IMR-90 (cell line): ENCODE measurements around the gene MYO1A. TPM values are rescaled to one million over a fixed set of nuclear protein-coding genes. Genes with fewer than 3 reads are reported as not detected.

Source experiments
- ATAC-seq: fragments of 200-7000 bp; cut with Tn5 transposase; 2 replicates; pipeline ENCODE4 v1.9.1; 2020; ENCODE audit warnings: low read depth, mild to moderate bottlenecking, moderate library complexity
- BruUV-seq: library from RNA; stranded (reverse); fragments of 400-500 nt; replicated peaks from 2 replicates; lab custom pipeline; 2021; lab: Mats Ljungman, UMichigan
- CTCF ChIA-PET: fragments of 300-600 bp; formaldehyde crosslinking; extraction: SDS; loops from one replicate; lab custom pipeline; 2021; ENCODE audit warnings: antibody characterized with exemption; lab: Yijun Ruan, JAX
- POLR2A ChIA-PET: fragments of 300-600 bp; sonication (Branson Sonifier 250); formaldehyde crosslinking; loops from one replicate; lab custom pipeline; 2022; ENCODE audit warnings: antibody characterized with exemption; ENCODE audit not compliant: unreplicated experiment; lab: Charles Lee
- DNase-seq: peaks from one replicate; pipeline ENCODE4 v3.0.0; 2013
- H2AFZ ChIP-seq: replicated peaks from 2 replicates; pipeline ENCODE3; 2013; ENCODE audit warnings: low read length, mild to moderate bottlenecking; ENCODE audit not compliant: poor library complexity
- H2AK5ac ChIP-seq: 2 replicates; pipeline ENCODE4 v1.6.1; 2013; ENCODE audit warnings: low read depth, low read length, inconsistent platforms
- H2AK9ac ChIP-seq: replicated peaks from 2 replicates; pipeline ENCODE3; 2013; ENCODE audit warnings: mild to moderate bottlenecking, low read depth, low read length, moderate library complexity; ENCODE audit not compliant: poor library complexity
- H2BK120ac ChIP-seq: 2 replicates; pipeline ENCODE4 v1.6.1; 2013; ENCODE audit warnings: low read depth, low read length, inconsistent platforms
- H2BK15ac ChIP-seq: 3 replicates; pipeline ENCODE4 v1.6.1; 2013; ENCODE audit warnings: low read depth, low read length, inconsistent platforms
- H2BK20ac ChIP-seq: 2 replicates; pipeline ENCODE4 v1.6.1; 2013; ENCODE audit warnings: low read depth, mild to moderate bottlenecking, inconsistent platforms, low read length, moderate library complexity
- H2BK5ac ChIP-seq: 2 replicates; pipeline ENCODE4 v1.6.1; 2013; ENCODE audit warnings: mild to moderate bottlenecking, low read depth, low read length, inconsistent platforms; ENCODE audit not compliant: poor library complexity, severe bottlenecking
- H3K14ac ChIP-seq: replicated peaks from 2 replicates; pipeline ENCODE4 v1.6.1; 2013; ENCODE audit warnings: low read depth, low read length, inconsistent platforms
- H3K18ac ChIP-seq: 2 replicates; pipeline ENCODE4 v1.6.1; 2013; ENCODE audit warnings: low read depth, low read length, control low read depth
- H3K23ac ChIP-seq: 2 replicates; pipeline ENCODE4 v1.6.1; 2013; ENCODE audit warnings: low read depth, low read length, inconsistent platforms
- H3K27ac ChIP-seq: 2 replicates; pipeline ENCODE4 v1.5.1; 2013; ENCODE audit warnings: mild to moderate bottlenecking, control low read depth, low read length; ENCODE audit not compliant: insufficient read depth
- H3K27me3 ChIP-seq: 2 replicates; pipeline ENCODE4 v1.6.1; 2013; ENCODE audit warnings: low read length; ENCODE audit not compliant: control insufficient read depth, insufficient read depth
- H3K36me3 ChIP-seq: 2 replicates; pipeline ENCODE4 v1.6.1; 2013; ENCODE audit warnings: low read length, mixed read lengths; ENCODE audit not compliant: control insufficient read depth, insufficient read depth
- H3K4ac ChIP-seq: 2 replicates; pipeline ENCODE4 v1.6.1; 2013; ENCODE audit warnings: low read depth, low read length, inconsistent platforms
- H3K4me1 ChIP-seq: 2 replicates; pipeline ENCODE4 v1.6.1; 2013; ENCODE audit warnings: low read length, mixed read lengths; ENCODE audit not compliant: control insufficient read depth, insufficient read depth
- H3K4me2 ChIP-seq: 2 replicates; pipeline ENCODE4 v1.6.1; 2013; ENCODE audit warnings: low read depth, mild to moderate bottlenecking, control low read depth, low read length, moderate library complexity
- H3K4me3 ChIP-seq: 2 replicates; pipeline ENCODE4 v1.5.1; 2013; ENCODE audit warnings: low read depth, mild to moderate bottlenecking, control low read depth, low read length, moderate library complexity; ENCODE audit not compliant: insufficient read depth
- H3K56ac ChIP-seq: 2 replicates; pipeline ENCODE4 v1.6.1; 2013; ENCODE audit warnings: low read length, inconsistent platforms; ENCODE audit not compliant: insufficient read depth; ENCODE audit errors: extremely low read depth
- H3K79me1 ChIP-seq, 2 experiments: 2 replicates each; pipeline ENCODE4 v1.6.1; 2013; ENCODE audit warnings: low read length in 2 of 2, inconsistent platforms in 1 of 2, low read depth in 1 of 2
- H3K9ac ChIP-seq: 2 replicates; pipeline ENCODE4 v1.6.1; 2013; ENCODE audit warnings: low read depth, low read length, control low read depth
- H3K9me1 ChIP-seq: 2 replicates; pipeline ENCODE4 v1.6.1; 2013; ENCODE audit warnings: low read length, inconsistent platforms; ENCODE audit not compliant: insufficient read depth
- H3K9me3 ChIP-seq: 2 replicates; pipeline ENCODE4 v1.6.1; 2013; ENCODE audit warnings: low read length; ENCODE audit not compliant: control insufficient read depth, insufficient read depth
- H4K20me1 ChIP-seq: 2 replicates; pipeline ENCODE4 v1.6.1; 2013; ENCODE audit warnings: low read length, inconsistent platforms; ENCODE audit not compliant: insufficient read depth
- H4K5ac ChIP-seq: 2 replicates; pipeline ENCODE4 v1.6.1; 2013; ENCODE audit warnings: mild to moderate bottlenecking, low read depth, low read length, control low read depth
- H4K8ac ChIP-seq, 2 experiments: 2 replicates each; pipeline ENCODE4 v1.6.1; 2013; ENCODE audit warnings: low read depth in 2 of 2, low read length in 2 of 2, control low read depth in 1 of 2, inconsistent platforms in 1 of 2
- H4K91ac ChIP-seq: 2 replicates; pipeline ENCODE4 v1.6.1; 2013; ENCODE audit warnings: low read depth, low read length, inconsistent platforms; ENCODE audit not compliant: insufficient read depth
- BHLHE40 ChIP-seq: fragments of 150-350 bp; IDR thresholded peaks from 2 replicates; pipeline ENCODE4 v1.6.1; 2016; ENCODE audit warnings: mild to moderate bottlenecking, low read depth, low read length
- CEBPB ChIP-seq: IDR thresholded peaks from 2 replicates; pipeline ENCODE4 v1.6.1; 2012; ENCODE audit warnings: low read depth, low read length, improper control_type of control experiment
- ELK1 ChIP-seq: fragments of 150-350 bp; IDR thresholded peaks from 2 replicates; pipeline ENCODE4 v1.6.1; 2016; ENCODE audit warnings: low read depth, mild to moderate bottlenecking, low read length, moderate library complexity, borderline replicate concordance
- FOS ChIP-seq: fragments of 150-350 bp; IDR thresholded peaks from 2 replicates; pipeline ENCODE4 v1.6.1; 2016; ENCODE audit warnings: low read depth, low read length
- MAFK ChIP-seq: IDR thresholded peaks from 2 replicates; pipeline ENCODE4 v1.6.1; 2012; ENCODE audit warnings: low read depth, low read length, improper control_type of control experiment
- MAZ ChIP-seq: IDR thresholded peaks from 2 replicates; pipeline ENCODE4 v1.6.1; 2012; ENCODE audit warnings: low read depth, mild to moderate bottlenecking, low read length, improper control_type of control experiment, moderate library complexity, borderline replicate concordance
- MXI1 ChIP-seq: IDR thresholded peaks from 2 replicates; pipeline ENCODE4 v1.6.1; 2012; ENCODE audit warnings: low read depth, mild to moderate bottlenecking, low read length, moderate library complexity, borderline replicate concordance
- NFE2L2 ChIP-seq: fragments of 150-350 bp; IDR thresholded peaks from 2 replicates; pipeline ENCODE4 v1.6.1; 2016; ENCODE audit warnings: low read depth, mild to moderate bottlenecking, low read length
- POLR2A ChIP-seq: IDR thresholded peaks from 2 replicates; pipeline ENCODE4 v1.6.1; 2012; ENCODE audit warnings: mild to moderate bottlenecking, low read depth, low read length
- RAD21 ChIP-seq: IDR thresholded peaks from 2 replicates; pipeline ENCODE4 v1.6.1; 2012; ENCODE audit warnings: low read length, improper control_type of control experiment
- RCOR1 ChIP-seq: IDR thresholded peaks from 2 replicates; pipeline ENCODE4 v1.6.1; 2012; ENCODE audit warnings: mild to moderate bottlenecking, low read length, improper control_type of control experiment; ENCODE audit not compliant: insufficient replicate concordance
- RFX5 ChIP-seq: IDR thresholded peaks from 2 replicates; pipeline ENCODE4 v1.8.0; 2012; ENCODE audit warnings: low read depth, mild to moderate bottlenecking, low read length, moderate library complexity
- SMC3 ChIP-seq: fragments of 150-350 bp; IDR thresholded peaks from 2 replicates; pipeline ENCODE4 v1.6.1; 2016; ENCODE audit warnings: low read depth, mild to moderate bottlenecking, antibody characterized with exemption, low read length, moderate library complexity
- WGBS, 2 experiments: methylation state at CpG; one replicate each; pipeline versions ENCODE4 v1.1.5 to v1.1.7; 2013; ENCODE audit warnings: missing lambda C conversion rate in 2 of 2; ENCODE audit not compliant: insufficient read length in 1 of 2; ENCODE audit errors: extremely low coverage in 2 of 2; 5-methylcytosine and 5-hydroxymethylcytosine counted together
- dilution Hi-C: fragments of 300-500 bp; cut with HindIII; formaldehyde crosslinking; loops from one replicate; pipeline ENCODE4 v1.14.3; 2018; ENCODE audit warnings: low sequenced_read_pairs; ENCODE audit not compliant: unreplicated experiment
- in situ Hi-C: fragments of 300-500 bp; cut with MboI; formaldehyde crosslinking; loops from 3 replicates; pipeline ENCODE4 v1.14.3; 2019; ENCODE audit warnings: low sequenced_read_pairs, inconsistent platforms, mixed read lengths
- intact Hi-C: fragments of 100-400 bp; cut with micrococcal nuclease; formaldehyde crosslinking; loops from 2 replicates; pipeline ENCODE4 v1.10.0; 2022
- polyA plus RNA-seq, 3 experiments: library from polyadenylated mRNA; depleted of rRNA; stranded (reverse); fragments of >200 nt; gene quantifications; 2 replicates each; pipeline ENCODE4 v1.2.3, GENCODE V29; 2012; ENCODE audit warnings: low replicate concordance in 1 of 3
- total RNA-seq: library from RNA; depleted of rRNA; stranded (reverse); fragments of >200 nt; gene quantifications from 2 replicates; pipeline ENCODE4 v1.2.3, GENCODE V29; 2012
- TF ChIP-seq, protein P1 (sequence below): fragments of 150-350 bp; IDR thresholded peaks from 2 replicates; pipeline ENCODE4 v1.6.1; 2017; ENCODE audit warnings: mild to moderate bottlenecking, antibody characterized with exemption, low read length, low read depth
- TF ChIP-seq, protein P2 (sequence below): conservative IDR thresholded peaks from 2 replicates; pipeline ENCODE4 v1.5.1; 2012; ENCODE audit warnings: mild to moderate bottlenecking, low read depth, low read length, improper control_type of control experiment

Gene MYO1A
- total and polyA plus RNA-seq, 2 of the 4 experiments (the other 2 are of a cell fraction) = under 0.01 TPM; not detected in 1

- peak; percentile 28; the same call in 1 of the 2 replicates for ATAC-seq
- Histone ChIP-seq H2BK120ac (no peak overlapping the region), H2AFZ (no peak overlapping the region), H3K4me1 (peaks cover 6% of the 10 kb centered on the region), H3K27me3 (no peaks in the 10 kb centered on the region), H2BK20ac (no peak overlapping the region), H4K8ac (no peak overlapping the region), H3K18ac (no peak overlapping the region), H4K5ac (no peak overlapping the region), H3K27ac (no peak overlapping the region), H3K79me1 (peaks cover 28 to 75% of the 10 kb centered on the region in 2 experiments), H3K4me3 (no peak overlapping the region), H3K4ac (no peak overlapping the region), H3K9ac (no peak overlapping the region), H3K4me2 (no peak overlapping the region), H3K56ac (no peak overlapping the region), H4K91ac (no peak overlapping the region), H3K14ac (no peak overlapping the region), H2BK5ac (no peak overlapping the region), H3K36me3 (peaks cover 51% of the 10 kb centered on the region), H4K20me1 (peaks cover 46% of the 10 kb centered on the region), H2AK5ac (no peak overlapping the region), H2BK15ac (no peak overlapping the region), H3K9me1 (peaks cover 22% of the 10 kb centered on the region), H3K9me3 (no peaks in the 10 kb centered on the region), H2AK9ac (no peak overlapping the region), H3K23ac (no peak overlapping the region)
- DNase-seq = peak; percentile 27
- WGBS, 2 experiments = no CpG with 5 or more reads among the region's 1 CpG
- CTCF ChIA-PET = interaction anchor here (0.6 to 1.1 kb wide), 2 partner anchors 84 to 364 kb away, joined by 3 read pairs; no protein-coding TSS in a partner anchor
- no TSS peak for BruUV-seq
- dilution Hi-C loops = no loop called here
- TF ChIP-seq SMC3 (no peak), MAZ (no peak), RFX5 (no peak), FOS (no peak), POLR2A (no peak), BHLHE40 (no peak), MXI1 (no peak), MAFK (no peak), RCOR1 (no peak), ELK1 (no peak), NFE2L2 (no peak), RAD21 (no peak), CEBPB (no peak)
- TF ChIP-seq, protein P1, sequence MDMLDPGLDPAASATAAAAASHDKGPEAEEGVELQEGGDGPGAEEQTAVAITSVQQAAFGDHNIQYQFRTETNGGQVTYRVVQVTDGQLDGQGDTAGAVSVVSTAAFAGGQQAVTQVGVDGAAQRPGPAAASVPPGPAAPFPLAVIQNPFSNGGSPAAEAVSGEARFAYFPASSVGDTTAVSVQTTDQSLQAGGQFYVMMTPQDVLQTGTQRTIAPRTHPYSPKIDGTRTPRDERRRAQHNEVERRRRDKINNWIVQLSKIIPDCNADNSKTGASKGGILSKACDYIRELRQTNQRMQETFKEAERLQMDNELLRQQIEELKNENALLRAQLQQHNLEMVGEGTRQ = no peak
- TF ChIP-seq, protein P2, sequence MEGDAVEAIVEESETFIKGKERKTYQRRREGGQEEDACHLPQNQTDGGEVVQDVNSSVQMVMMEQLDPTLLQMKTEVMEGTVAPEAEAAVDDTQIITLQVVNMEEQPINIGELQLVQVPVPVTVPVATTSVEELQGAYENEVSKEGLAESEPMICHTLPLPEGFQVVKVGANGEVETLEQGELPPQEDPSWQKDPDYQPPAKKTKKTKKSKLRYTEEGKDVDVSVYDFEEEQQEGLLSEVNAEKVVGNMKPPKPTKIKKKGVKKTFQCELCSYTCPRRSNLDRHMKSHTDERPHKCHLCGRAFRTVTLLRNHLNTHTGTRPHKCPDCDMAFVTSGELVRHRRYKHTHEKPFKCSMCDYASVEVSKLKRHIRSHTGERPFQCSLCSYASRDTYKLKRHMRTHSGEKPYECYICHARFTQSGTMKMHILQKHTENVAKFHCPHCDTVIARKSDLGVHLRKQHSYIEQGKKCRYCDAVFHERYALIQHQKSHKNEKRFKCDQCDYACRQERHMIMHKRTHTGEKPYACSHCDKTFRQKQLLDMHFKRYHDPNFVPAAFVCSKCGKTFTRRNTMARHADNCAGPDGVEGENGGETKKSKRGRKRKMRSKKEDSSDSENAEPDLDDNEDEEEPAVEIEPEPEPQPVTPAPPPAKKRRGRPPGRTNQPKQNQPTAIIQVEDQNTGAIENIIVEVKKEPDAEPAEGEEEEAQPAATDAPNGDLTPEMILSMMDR = no peak
- POLR2A ChIA-PET = no interaction called here
- intact Hi-C loops = loop anchor here (2.0 to 10.0 kb wide), 3 partner anchors 158 to 356 kb away; partner anchors contain the start of gene ATP5F1B
- in situ Hi-C loops = loop anchor here (10.0 kb wide), 1 partner anchor 366 kb away; the partner anchor contains the start of gene BAZ2A
Observed at GRCh38 chr12:57000393-57000792, 49.5 kb downstream of the MYO1A start.
